GM12878 (cell line): ENCODE results near the gene TRAFD1. TPM values are rescaled to one million over a fixed set of nuclear protein-coding genes. Genes with fewer than 3 reads are reported as not detected.

Source experiments
- ATAC-seq: fragments of 200-7000 bp; cut with Tn5 transposase; 3 replicates; pipeline ENCODE4 v1.9.1; 2020; ENCODE audit warnings: mild to moderate bottlenecking, moderate library complexity
- BruUV-seq: library from RNA; stranded (reverse); fragments of 400-500 nt; replicated peaks from 2 replicates; lab custom pipeline; 2021; lab: Mats Ljungman, UMichigan
- CTCF ChIA-PET: fragments of 300-600 bp; sonication (Branson Sonifier 250); formaldehyde crosslinking; extraction: SDS; loops from one replicate; lab custom pipeline; 2021; ENCODE audit warnings: inconsistent platforms; lab: Yijun Ruan, JAX
- POLR2A ChIA-PET: fragments of 350-600 bp; formaldehyde crosslinking; extraction: SDS; loops from one replicate; lab custom pipeline; 2021; ENCODE audit warnings: inconsistent platforms; lab: Charles Lee
- RAD21 ChIA-PET: fragments of 300-600 bp; sonication (Branson Sonifier 250); formaldehyde crosslinking; loops from one replicate; lab custom pipeline; 2023; ENCODE audit warnings: antibody characterized with exemption; ENCODE audit not compliant: unreplicated experiment; lab: Charles Lee
- SMC1A ChIA-PET: fragments of 300-600 bp; sonication (Branson Sonifier 250); formaldehyde crosslinking; loops from one replicate; lab custom pipeline; 2023; ENCODE audit not compliant: unreplicated experiment, uncharacterized antibody; lab: Charles Lee
- DNase-seq: peaks from one replicate; pipeline ENCODE4 v3.0.0-alpha.2; 2011; ENCODE audit warnings: low read depth, low spot score
- FAIRE-seq: peaks from 3 replicates; lab custom pipeline; 2011; peaks lifted over from hg19 to GRCh38; lab: Jason Lieb, UNC
- H2AFZ ChIP-seq: 2 replicates; pipeline ENCODE4 v1.6.0; 2011; ENCODE audit warnings: low read depth, low read length, control low read depth; ENCODE audit not compliant: control insufficient read depth
- H3K27ac ChIP-seq: 2 replicates; pipeline ENCODE4 v1.5.1; 2011; ENCODE audit warnings: control low read depth; ENCODE audit not compliant: control insufficient read depth, insufficient read depth
- H3K27me3 ChIP-seq, 2 experiments: replicated peaks in 1 of 2; 2 replicates each; pipeline versions ENCODE4 v1.6.0 to v1.6.1; 2011; ENCODE audit warnings: low read length in 1 of 2; ENCODE audit not compliant: control insufficient read depth in 2 of 2, insufficient read depth in 2 of 2
- H3K36me3 ChIP-seq, 2 experiments: 2 replicates each; pipeline ENCODE4 v1.5.1; 2011; ENCODE audit warnings: low read length in 1 of 2; ENCODE audit not compliant: control insufficient read depth in 2 of 2, insufficient read depth in 2 of 2
- H3K4me1 ChIP-seq: 2 replicates; pipeline ENCODE4 v1.6.1; 2011; ENCODE audit warnings: mild to moderate bottlenecking, low read length, moderate library complexity, mixed read lengths; ENCODE audit not compliant: control insufficient read depth, insufficient read depth
- H3K4me2 ChIP-seq: 2 replicates; pipeline ENCODE4 v1.6.0; 2011; ENCODE audit warnings: control low read depth; ENCODE audit not compliant: control insufficient read depth, insufficient read depth
- H3K4me3 ChIP-seq: fragments of 200-600 bp; sonication (generic); 2 replicates; pipeline ENCODE4 v1.5.1; 2016
- H3K79me2 ChIP-seq: 2 replicates; pipeline ENCODE4 v1.6.0; 2011; ENCODE audit warnings: low read length; ENCODE audit not compliant: control insufficient read depth, insufficient read depth
- H3K9ac ChIP-seq: 2 replicates; pipeline ENCODE4 v1.8.0; 2011; ENCODE audit warnings: low read length, control low read depth, mixed read lengths; ENCODE audit not compliant: control insufficient read depth, insufficient read depth
- H3K9me3 ChIP-seq: replicated peaks from 3 replicates; pipeline ENCODE4 v1.5.1; 2011; ENCODE audit warnings: mild to moderate bottlenecking, low read length; ENCODE audit not compliant: control insufficient read depth, insufficient read depth
- H4K20me1 ChIP-seq: 2 replicates; pipeline ENCODE4 v1.6.0; 2011; ENCODE audit not compliant: control insufficient read depth, insufficient read depth
- CEBPB ChIP-seq, 2 experiments: fragments of 150-350 bp in 1 of 2; IDR thresholded peaks; 2 replicates each; pipeline ENCODE4 v1.6.1; 2012 to 2014; ENCODE audit warnings: low read depth in 2 of 2, low read length in 2 of 2, borderline replicate concordance in 1 of 2, inconsistent platforms in 1 of 2
- CHD4 ChIP-seq: fragments of 200-600 bp; sonication (generic); IDR thresholded peaks from 2 replicates; pipeline ENCODE4 v1.6.1; 2016; ENCODE audit warnings: mild to moderate bottlenecking
- FOXM1 ChIP-seq: IDR thresholded peaks from 2 replicates; pipeline ENCODE4 v1.6.1; 2012; ENCODE audit warnings: low read depth, mild to moderate bottlenecking, inconsistent platforms, low read length, moderate library complexity
- RAD21 ChIP-seq: IDR thresholded peaks from 2 replicates; pipeline ENCODE4 v1.6.1; 2011; ENCODE audit warnings: mild to moderate bottlenecking, low read depth, low read length, moderate library complexity; ENCODE audit not compliant: insufficient read depth
- RB1 ChIP-seq: fragments of 450-650 bp; formaldehyde crosslinking; IDR thresholded peaks from 2 replicates; pipeline ENCODE4 v1.6.1; 2017; ENCODE audit warnings: mild to moderate bottlenecking, borderline replicate concordance
- SREBF1 ChIP-seq: IDR thresholded peaks from 2 replicates; pipeline ENCODE4 v1.6.1; 2012; ENCODE audit warnings: mild to moderate bottlenecking, low read length
- SUZ12 ChIP-seq: fragments of 200-600 bp; sonication (generic); IDR thresholded peaks from one replicate; pipeline ENCODE4 v1.6.1; 2018; ENCODE audit warnings: antibody characterized with exemption, mild to moderate bottlenecking; ENCODE audit not compliant: unreplicated experiment
- ZSCAN29 ChIP-seq: fragments of 450-650 bp; IDR thresholded peaks from 2 replicates; pipeline ENCODE4 v1.6.1; 2017; ENCODE audit warnings: mild to moderate bottlenecking, moderate library complexity
- WGBS: methylation state at CpG from one replicate; pipeline ENCODE4 v1.1.6; 2016; ENCODE audit warnings: low lambda C conversion rate; ENCODE audit not compliant: insufficient replicate concordance, insufficient coverage; ENCODE audit errors: missing lambda C conversion rate; 5-methylcytosine and 5-hydroxymethylcytosine counted together
- in situ Hi-C: fragments of 300-500 bp; cut with MboI; formaldehyde crosslinking; loops from 9 replicates; pipeline ENCODE4 v1.14.3; 2018; ENCODE audit warnings: mixed read lengths
- intact Hi-C: fragments of 100-400 bp; cut with micrococcal nuclease; formaldehyde crosslinking; loops from one replicate; pipeline ENCODE4 v1.14.2; 2022; ENCODE audit not compliant: unreplicated experiment
- polyA plus RNA-seq, 11 experiments: library from polyadenylated mRNA; depleted of rRNA in 4 of 11; unstranded in 6 of 11; stranded (reverse) in 5 of 11; fragments of >200 nt; fragmentation: Nextera tagmentation in 4 of 11; fragmentation: Illumina TruSeq in 1 of 11; extraction: Ambion mirVana in 4 of 11; extraction: Trizol in 1 of 11; gene quantifications; 1 replicate in 1 of 11; 2 replicates in 10 of 11; pipeline versions ENCODE4 v1.2.1 to v1.2.3, GENCODE V29; 2011 to 2016; ENCODE audit warnings: inconsistent platforms in 2 of 11, missing spikeins in 2 of 11, low read depth in 1 of 11
- total RNA-seq, 4 experiments: library from RNA; depleted of rRNA in 3 of 4; stranded (reverse); fragments of >200 nt in 3 of 4; fragmentation: Illumina TruSeq in 1 of 4; extraction: Trizol in 1 of 4; gene quantifications; 2 replicates each; pipeline versions ENCODE4 v1.2.1 to v1.2.3, GENCODE V29; 2013 to 2021

TRAFD1 gene
- total and polyA plus RNA-seq, 10 of the 15 experiments (the other 5 are each of a cell fraction or from before 2014, with no cell fraction given): 37.2 to 55.5 (median 46.2) TPM

- in situ Hi-C loops: no loop called here
- peaks cover under 1% of the 10 kb centered on the region; the same call in 2 of the 3 replicates for H3K9me3 ChIP-seq
- TF ChIP-seq SUZ12 (no peak), RAD21 (no peak), RB1 (no peak), SREBF1 (no peak), FOXM1 (no peak), CEBPB (IDR thresholded peaks at IDR 0.05; ENCODE audit: borderline replicate concordance in 1 of 2, low read depth in 2 of 2, low read length in 2 of 2) (no peak), CHD4 (no peak), ZSCAN29 (no peak)
- TF ChIP-seq, all 136 proteins: peak for 0
- Histone ChIP-seq H3K4me3 (no peak overlapping the region), H3K4me2 (no peak overlapping the region), H4K20me1 (no peaks in the 10 kb centered on the region), H3K27ac (no peak overlapping the region), H2AFZ (no peak overlapping the region), H3K4me1 (peaks cover 3% of the 10 kb centered on the region; the same call in 1 of the 2 replicates), H3K9ac (no peak overlapping the region), H3K27me3 (no peaks in the 10 kb centered on the region), H3K36me3 (peaks cover 7 to 32% of the 10 kb centered on the region in 2 experiments), H3K79me2 (no peaks in the 10 kb centered on the region)
- intact Hi-C loops: loop anchor here (2.0 kb wide), 1 partner anchor 29 kb away; no protein-coding TSS in a partner anchor
- no peak for ATAC-seq
- whole genome bisulfite sequencing: 88% methylated on average over 11 of the region's 11 CpGs
- ChIA-PET CTCF (interaction anchor here (1.3 kb wide), 1 partner anchor 17 kb away, joined by 4 read pairs; no protein-coding TSS in a partner anchor), RAD21 (no interaction called here), SMC1A (interaction anchor here (0.9 to 1.5 kb wide), 3 partner anchors 14 to 209 kb away, joined by 3 to 4 read pairs (median 4); no protein-coding TSS in a partner anchor), POLR2A (interaction anchor here (0.5 to 0.9 kb wide), 2 partner anchors 20 to 388 kb away, joined by 3 to 4 read pairs; no protein-coding TSS in a partner anchor)
- no peak for FAIRE-seq
- no peak for DNase-seq
- BruUV-seq: no TSS peak
Measured at GRCh38 chr12:112153181-112153892, 28.0 kb downstream of the TRAFD1 start.
